GM20000 (cell line): ENCODE data around the gene GRIN1.

Experiments used
- DNase-seq: peaks from one replicate; pipeline ENCODE4 v3.0.0; 2012; ENCODE audit warnings: low spot score
- TF ChIP-seq, protein P1 (sequence below): IDR thresholded peaks from 2 replicates; pipeline ENCODE4 v1.5.1; 2012; ENCODE audit warnings: mild to moderate bottlenecking, control low read depth; ENCODE audit errors: extremely low read depth, missing control alignments

GRIN1 gene

GRCh38 chr9:137163365-137163715 lies 24.4 kb downstream of the GRIN1 start:
- TF ChIP-seq, protein P1, sequence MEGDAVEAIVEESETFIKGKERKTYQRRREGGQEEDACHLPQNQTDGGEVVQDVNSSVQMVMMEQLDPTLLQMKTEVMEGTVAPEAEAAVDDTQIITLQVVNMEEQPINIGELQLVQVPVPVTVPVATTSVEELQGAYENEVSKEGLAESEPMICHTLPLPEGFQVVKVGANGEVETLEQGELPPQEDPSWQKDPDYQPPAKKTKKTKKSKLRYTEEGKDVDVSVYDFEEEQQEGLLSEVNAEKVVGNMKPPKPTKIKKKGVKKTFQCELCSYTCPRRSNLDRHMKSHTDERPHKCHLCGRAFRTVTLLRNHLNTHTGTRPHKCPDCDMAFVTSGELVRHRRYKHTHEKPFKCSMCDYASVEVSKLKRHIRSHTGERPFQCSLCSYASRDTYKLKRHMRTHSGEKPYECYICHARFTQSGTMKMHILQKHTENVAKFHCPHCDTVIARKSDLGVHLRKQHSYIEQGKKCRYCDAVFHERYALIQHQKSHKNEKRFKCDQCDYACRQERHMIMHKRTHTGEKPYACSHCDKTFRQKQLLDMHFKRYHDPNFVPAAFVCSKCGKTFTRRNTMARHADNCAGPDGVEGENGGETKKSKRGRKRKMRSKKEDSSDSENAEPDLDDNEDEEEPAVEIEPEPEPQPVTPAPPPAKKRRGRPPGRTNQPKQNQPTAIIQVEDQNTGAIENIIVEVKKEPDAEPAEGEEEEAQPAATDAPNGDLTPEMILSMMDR: no peak
- DNase-seq: no peak

- TF ChIP-seq, protein P1: no peak
- DNase-seq: no peak
Observed at GRCh38 chr9:137163805-137164204, 24.9 kb downstream of the GRIN1 start.

DNA sequence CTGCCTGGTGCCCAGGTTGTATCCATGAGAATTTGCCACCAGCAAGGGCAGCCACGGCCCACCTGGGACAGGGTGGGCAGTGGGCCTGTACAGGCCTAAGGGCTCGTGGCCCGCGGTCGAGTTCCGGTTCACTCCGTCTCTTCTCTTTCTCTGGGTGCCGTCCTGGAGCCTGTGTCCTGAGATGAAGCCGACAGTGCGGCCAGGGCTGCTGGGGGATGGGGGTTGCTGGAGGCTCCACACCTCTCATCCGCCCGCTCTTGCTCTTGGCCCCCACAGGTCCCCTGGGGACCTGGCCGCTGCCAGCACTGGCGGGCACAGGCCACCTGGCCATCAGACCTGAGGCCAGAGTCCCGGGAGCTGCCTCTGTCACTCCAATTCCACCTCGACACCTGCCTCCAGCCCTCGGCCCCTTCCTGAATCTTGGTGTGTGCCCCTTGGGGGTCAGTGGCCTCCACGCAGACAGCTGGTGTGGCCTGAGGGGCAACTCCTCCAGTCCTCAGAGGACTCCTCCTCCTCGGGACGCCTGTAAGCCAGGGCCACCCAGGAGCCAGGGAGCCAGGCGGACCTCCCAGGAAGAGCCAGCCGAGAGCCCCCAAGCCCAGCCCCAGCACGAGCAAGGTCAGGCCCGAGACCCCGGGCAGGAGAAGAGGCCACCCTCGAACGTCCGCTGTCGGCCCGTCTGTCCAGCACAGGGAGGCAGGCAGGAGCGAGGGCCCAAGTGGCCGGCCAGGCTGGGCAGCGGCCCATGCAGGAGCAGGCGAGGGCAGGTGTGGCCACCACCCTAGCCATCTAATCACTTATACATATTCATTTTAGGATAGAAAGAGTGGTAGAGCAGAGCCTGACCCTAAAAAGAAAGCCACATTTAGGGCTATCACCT lies 25.7 kb downstream of the GRIN1 start:
- DNase-seq: no peak
- TF ChIP-seq, protein P1: no peak

- TF ChIP-seq, protein P1: no peak
- no peak for DNase-seq
Observed at GRCh38 chr9:137165250-137165836, 26.4 kb downstream of the GRIN1 start.

DNA sequence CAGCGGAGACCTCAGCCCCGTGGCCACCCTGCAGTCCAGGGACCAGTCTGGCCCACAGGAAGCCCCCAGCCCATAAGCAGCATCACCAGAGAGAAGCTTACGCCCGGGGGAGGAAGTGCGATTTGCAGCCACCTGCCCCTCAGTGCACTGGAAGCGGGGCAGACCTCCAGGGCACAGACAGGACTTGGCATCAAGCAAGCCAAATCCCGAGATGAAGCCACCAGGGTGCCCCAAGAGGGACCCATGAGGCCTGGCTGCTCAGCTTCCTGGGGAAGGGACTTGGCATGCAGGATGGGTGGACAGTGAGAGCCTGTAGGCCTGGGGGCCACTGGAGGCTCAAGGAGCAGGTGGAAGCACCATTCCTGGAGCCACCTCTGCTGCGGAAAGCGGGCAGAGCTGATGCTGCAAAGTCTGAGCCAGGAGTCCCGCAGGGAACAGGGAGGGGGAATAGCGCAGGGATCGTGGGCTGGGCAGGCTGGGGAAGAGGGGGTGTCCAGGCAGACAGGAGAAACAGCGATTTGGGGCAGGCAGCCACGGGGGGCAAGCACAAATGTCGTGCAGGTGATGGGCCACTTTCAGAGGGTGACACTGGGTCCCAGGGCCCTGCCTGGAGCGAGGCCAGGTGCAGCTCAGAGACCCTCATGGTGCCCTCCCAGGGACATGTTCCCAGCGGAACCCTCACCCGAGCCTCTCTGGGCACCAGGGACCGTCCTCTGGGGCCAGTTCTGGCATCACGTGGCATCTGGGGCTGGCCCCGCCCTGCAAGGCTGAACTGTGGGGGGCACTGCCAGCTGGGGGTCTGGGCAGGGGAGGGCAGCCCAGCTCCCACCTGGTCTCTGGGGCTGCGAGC lies 27.7 kb downstream of the GRIN1 start:
- DNase-seq: peak; percentile 39
- TF ChIP-seq, protein P1: no peak

DNA sequence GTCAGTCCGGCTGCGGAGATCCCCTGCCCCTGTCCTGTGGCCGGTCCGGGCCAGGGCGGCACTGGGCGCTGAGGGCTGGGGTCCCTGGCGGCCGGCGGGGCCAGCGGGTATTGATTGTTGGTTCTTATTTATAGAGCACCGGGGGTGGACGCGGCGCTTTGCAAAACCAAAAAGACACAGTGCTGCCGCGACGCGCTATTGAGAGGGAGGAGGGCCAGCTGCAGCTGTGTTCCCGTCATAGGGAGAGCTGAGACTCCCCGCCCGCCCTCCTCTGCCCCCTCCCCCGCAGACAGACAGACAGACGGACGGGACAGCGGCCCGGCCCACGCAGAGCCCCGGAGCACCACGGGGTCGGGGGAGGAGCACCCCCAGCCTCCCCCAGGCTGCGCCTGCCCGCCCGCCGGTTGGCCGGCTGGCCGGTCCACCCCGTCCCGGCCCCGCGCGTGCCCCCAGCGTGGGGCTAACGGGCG lies 28.4 kb downstream of the GRIN1 start:
- DNase-seq: peak; percentile 48
- TF ChIP-seq, protein P1: no peak
